Myocyte (in vitro differentiated cells): ENCODE results near the gene HNRNPUL1. TPM values are rescaled to one million over a fixed set of nuclear protein-coding genes. Genes with fewer than 3 reads are reported as not detected.
A peak's percentile ranks its signal among the peaks of the same experiment; 100 is the strongest.
"Not testable (repeated sequence)": the region's sequence is repeated elsewhere in the genome, so short reads cannot be mapped to it uniquely, and the experiment has no call there.

Source experiments
- DNase-seq: peaks from one replicate; pipeline ENCODE4 v3.0.0-alpha.2; 2012; ENCODE audit warnings: low read depth
- total RNA-seq: library from RNA; depleted of rRNA; stranded (reverse); fragments of >200 nt; gene quantifications from 2 replicates; pipeline ENCODE4 v1.2.3, GENCODE V29; 2014

Gene HNRNPUL1
- total RNA-seq, 1 donor from 2014 or later, result 81.4 TPM

DNA sequence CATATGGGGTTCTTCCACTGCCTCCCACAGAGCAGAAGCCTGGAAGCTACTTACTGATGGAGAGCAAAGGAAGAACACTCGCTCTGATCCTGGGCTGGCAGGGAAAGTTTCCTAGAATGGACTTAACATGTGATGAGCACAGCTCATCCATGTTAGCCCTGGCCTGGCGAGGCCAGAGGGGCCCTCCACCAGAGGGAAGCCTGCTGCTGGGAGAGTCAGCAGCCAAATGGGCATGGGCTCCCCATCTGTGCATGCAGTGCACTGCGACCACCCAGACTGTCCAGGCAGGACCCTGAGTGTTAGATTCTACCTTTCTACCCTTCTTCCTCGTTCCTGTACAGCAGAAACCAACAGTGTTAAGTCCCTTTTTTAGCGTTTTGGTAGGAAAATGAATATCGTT lies 8.9 kb downstream of the HNRNPUL1 start:
- DNase-seq, result no peak

GRCh38 chr19:41274802-41275201 lies 10.6 kb downstream of the HNRNPUL1 start:
- DNase-seq, result no peak

DNA sequence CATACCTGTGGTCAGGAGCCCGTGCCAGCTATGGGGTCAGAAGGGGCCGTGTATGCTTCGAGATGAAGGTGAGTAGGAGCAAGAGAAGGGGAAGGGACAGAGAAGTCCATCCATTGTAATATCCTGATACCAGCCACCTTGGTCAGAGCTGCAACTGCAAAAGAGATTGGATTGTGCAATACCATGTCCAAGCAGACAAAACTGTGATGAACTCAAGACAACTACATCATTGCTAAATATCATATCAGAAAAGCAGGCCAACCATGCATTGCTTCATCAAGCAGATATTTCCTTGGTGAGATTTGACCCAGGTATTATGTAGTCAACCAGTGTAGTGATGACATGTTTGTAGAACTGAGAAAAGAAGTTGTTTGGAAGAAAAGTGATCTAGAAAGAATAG lies 12.1 kb downstream of the HNRNPUL1 start:
- DNase-seq, result no peak

- no peak for DNase-seq
Observed at GRCh38 chr19:41278478-41278877, 14.3 kb downstream of the HNRNPUL1 start.

DNA sequence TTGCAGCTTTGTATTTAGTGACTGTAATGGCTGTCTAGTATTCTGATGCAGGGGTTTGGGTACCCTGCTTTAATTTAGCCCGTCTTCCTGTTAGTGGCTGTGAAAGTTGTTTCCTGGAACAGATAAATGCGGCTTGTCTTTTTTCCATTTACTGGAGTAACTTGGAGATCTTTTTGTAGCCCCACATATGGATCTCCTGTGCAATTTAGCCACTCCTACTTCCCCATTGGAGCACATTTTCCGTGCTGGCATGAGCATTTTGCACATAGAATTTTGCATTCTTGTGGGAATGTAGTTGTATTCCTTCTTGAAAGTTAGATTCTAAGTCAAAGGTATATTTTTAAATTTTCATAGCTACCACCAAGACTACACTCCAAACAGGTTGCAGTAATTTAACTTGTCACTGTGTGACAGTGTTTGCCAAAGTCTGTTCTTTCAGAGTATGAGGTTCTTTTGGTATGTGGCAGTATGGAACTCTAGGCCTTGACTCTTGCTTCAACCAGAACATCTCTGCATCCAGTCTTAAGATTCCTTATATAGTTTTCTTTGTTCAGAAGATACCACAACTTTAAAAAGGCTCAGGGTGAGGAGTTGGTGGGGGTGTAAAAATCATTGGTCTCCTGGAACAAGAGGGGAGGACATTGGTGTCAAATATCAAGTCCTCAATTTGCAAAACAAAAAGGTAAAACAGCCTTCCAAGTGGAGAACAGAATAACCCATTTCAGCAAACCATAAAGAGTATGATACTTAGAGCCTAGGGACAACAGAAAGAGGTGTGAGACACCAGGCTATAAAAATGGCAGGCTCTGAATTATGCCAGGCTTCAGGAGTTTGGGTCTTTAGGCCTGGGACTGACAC lies 24.7 kb downstream of the HNRNPUL1 start:
- DNase-seq, result no peak

DNA sequence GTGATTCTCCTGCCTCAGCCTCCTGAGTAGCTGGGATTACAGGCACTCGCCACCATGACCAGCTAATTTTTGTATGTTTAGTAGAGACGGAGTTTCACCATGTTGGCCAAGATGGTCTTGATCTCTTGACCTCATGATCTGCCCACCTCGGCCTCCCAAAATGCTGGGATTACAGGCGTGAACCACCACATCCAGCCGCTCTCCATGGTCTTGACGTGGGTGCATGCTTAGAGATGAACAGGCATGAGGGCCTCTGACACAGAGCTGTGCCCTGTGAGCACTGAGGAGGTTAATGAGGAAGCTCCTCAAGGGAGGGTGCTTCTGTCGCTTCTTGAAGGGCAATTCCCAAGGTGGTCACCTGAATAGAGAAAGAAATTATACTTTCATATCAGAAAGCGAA lies 25.6 kb downstream of the HNRNPUL1 start:
- DNase-seq, result not testable (repeated sequence)

DNA sequence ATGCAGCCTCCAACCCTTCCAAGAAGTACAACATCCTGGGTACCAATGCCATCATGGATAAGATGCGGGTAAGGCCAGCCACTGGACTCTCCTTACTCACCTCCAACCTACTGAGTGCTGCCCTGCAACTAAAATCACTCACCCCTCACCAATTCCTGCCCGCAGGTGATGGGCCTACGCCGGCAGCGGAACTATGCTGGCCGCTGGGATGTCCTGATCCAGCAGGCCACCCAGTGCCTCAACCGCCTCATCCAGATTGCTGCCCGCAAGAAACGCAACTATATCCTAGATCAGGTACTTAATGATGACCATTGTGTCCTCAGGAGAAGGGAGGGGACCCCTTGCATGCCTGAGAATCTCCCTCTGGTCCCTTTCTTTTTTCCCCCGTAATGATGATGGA lies 30.2 kb downstream of the HNRNPUL1 start:
- no peak for DNase-seq

GRCh38 chr19:41295499-41295898 lies 31.3 kb downstream of the HNRNPUL1 start:
- no peak for DNase-seq

GRCh38 chr19:41296433-41296871 lies 32.3 kb downstream of the HNRNPUL1 start:
- DNase-seq, result peak; percentile 32

GRCh38 chr19:41297628-41298347 lies 33.6 kb downstream of the HNRNPUL1 start:
- DNase-seq, result peak; percentile 35

DNA sequence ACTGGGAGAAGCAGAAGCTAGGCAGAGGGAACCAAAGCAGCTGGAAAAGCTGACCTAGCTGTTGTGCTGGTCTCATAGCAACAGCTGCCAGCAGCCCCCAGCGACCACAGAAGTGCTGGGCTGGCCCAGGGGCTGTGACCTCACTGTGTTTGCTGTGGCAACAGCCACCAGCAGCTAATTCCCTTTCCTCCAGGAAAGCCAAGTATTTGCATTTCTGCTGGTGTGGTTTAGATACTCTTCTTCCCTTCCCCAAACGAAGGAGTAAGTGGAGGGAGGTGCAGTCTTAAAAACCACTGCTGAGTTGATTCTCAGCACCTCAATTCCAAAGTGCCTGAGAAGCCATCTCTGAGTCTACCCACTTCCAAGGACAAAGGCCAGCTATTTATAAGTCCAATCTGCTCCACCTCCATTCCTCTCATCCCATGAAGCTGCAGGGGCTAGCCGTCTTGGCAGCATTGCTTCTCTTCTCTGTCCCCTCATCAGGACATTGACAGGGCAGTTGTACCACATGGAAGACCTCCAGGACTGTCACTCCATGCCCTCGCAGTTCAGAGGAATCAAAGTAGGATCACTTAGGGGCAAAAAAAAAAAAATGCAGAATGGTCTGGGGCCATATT lies 34.3 kb downstream of the HNRNPUL1 start:
- DNase-seq, result peak; percentile 97

GRCh38 chr19:41299046-41299754 lies 35.0 kb downstream of the HNRNPUL1 start:
- DNase-seq, result peak; percentile 85

GRCh38 chr19:41299755-41300089 lies 35.5 kb downstream of the HNRNPUL1 start:
- peak; percentile 98 for DNase-seq

GRCh38 chr19:41300555-41300954 lies 36.4 kb downstream of the HNRNPUL1 start:
- no peak for DNase-seq

GRCh38 chr19:41302624-41303351 lies 38.6 kb downstream of the HNRNPUL1 start:
- no peak for DNase-seq

DNA sequence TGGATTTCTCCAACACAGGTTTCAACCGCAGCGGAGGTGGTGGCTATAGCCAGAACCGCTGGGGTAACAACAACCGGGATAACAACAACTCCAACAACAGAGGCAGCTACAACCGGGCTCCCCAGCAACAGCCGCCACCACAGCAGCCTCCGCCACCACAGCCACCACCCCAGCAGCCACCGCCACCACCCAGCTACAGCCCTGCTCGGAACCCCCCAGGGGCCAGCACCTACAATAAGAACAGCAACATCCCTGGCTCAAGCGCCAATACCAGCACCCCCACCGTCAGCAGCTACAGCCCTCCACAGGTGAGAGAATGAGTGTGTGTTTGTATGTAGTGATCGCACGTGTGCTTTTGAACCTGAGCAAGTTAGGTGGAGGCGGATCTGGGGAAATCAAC lies 39.8 kb downstream of the HNRNPUL1 start:
- DNase-seq, result no peak

GRCh38 chr19:41304706-41305483 lies 40.7 kb downstream of the HNRNPUL1 start:
- DNase-seq, result no peak

DNA sequence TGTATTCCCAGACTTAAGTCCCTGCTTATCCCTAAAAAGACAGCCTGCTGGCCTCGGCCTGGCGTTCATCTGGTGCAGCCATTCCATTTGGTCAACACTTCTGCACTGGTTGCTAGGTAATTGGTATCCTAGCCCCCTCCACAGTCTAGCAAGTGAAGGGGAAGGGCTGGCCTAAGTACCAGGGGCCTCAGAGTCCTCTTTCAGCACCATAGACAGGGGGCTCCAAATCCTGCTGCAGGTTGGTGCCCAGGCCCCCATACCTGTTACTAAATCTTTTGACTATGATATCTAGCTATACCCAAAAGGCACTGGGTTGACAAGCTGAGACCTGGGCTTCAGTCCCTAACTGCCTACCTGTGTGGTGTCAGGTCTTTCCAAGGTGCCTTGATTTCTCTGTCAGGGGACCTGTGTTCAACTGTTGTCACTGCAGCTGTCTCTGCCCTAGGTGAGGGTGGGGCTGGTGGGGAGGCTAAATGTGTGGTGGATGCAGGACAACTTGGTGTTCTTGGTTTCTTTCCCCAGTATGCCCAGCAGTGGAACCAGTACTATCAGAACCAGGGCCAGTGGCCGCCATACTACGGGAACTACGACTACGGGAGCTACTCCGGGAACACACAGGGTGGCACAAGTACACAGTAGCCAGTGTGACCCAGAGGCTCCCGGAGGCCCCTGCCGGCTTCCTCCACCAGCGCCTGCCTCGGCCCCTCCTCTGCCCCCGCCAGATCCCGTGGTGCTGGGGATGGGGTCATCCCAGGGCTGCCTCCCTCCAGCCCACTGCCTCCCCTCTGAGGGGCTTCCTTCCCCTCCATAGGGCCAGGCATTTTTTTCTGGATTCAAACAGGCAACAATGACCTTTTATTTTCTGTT lies 42.0 kb downstream of the HNRNPUL1 start:
- no peak for DNase-seq
